Esophagus muscularis mucosa (tissue), 4 donors: ENCODE measurements around the gene PIGU. TPM values are rescaled to one million over a fixed set of nuclear protein-coding genes. Genes with fewer than 3 reads are reported as not detected.
A peak's percentile ranks its signal among the peaks of the same experiment; 100 is the strongest.

Experiments used
- DNase-seq: peaks from one replicate; pipeline ENCODE4 v3.0.0-alpha.2; 2017; ENCODE audit errors: extremely low spot score
- H3K27ac ChIP-seq, 4 donors: fragments of 200-600 bp; sonication (generic); replicated peaks in 1 of 4; 1 replicate in 3 of 4; 2 replicates in 1 of 4; pipeline ENCODE4 v1.5.1; 2016 to 2019; ENCODE audit warnings: mild to moderate bottlenecking in 1 of 4
- H3K27me3 ChIP-seq, 4 donors: fragments of 200-600 bp; sonication (generic); one replicate each; pipeline versions ENCODE4 v1.5.1 to v1.6.0; 2016 to 2019
- H3K36me3 ChIP-seq, 4 donors: fragments of 200-600 bp; sonication (generic); one replicate each; pipeline ENCODE4 v1.5.1; 2016 to 2019
- H3K4me1 ChIP-seq, 4 donors: fragments of 200-600 bp; sonication (generic); one replicate each; pipeline ENCODE4 v1.5.1; 2016 to 2019
- H3K4me3 ChIP-seq, 4 donors: fragments of 200-600 bp; sonication (generic); 1 replicate in 2 of 4; 2 replicates in 2 of 4; pipeline ENCODE4 v1.5.1; 2016 to 2019; ENCODE audit warnings: mild to moderate bottlenecking in 4 of 4, moderate library complexity in 1 of 4
- H3K9me3 ChIP-seq, 4 donors: fragments of 200-600 bp; sonication (generic); 1 replicate in 3 of 4; 2 replicates in 1 of 4; pipeline ENCODE4 v1.5.1; 2016 to 2019
- EP300 ChIP-seq: sonication (generic); formaldehyde crosslinking; IDR thresholded peaks from one replicate; pipeline ENCODE4 v1.6.1; 2017; ENCODE audit warnings: antibody characterized with exemption
- POLR2A ChIP-seq: fragments of 450-650 bp; IDR thresholded peaks from one replicate; pipeline ENCODE4 v1.6.1; 2017; ENCODE audit warnings: antibody characterized with exemption, moderate library complexity, mild to moderate bottlenecking, low read depth
- POLR2AphosphoS5 ChIP-seq, 2 donors: sonication (generic); formaldehyde crosslinking; IDR thresholded peaks; one replicate each; pipeline ENCODE4 v1.6.1; 2017; ENCODE audit warnings: antibody characterized with exemption in 2 of 2
- WGBS: methylation state at CpG from one replicate; pipeline ENCODE4 v1.1.5; 2018; 5-methylcytosine and 5-hydroxymethylcytosine counted together
- intact Hi-C: fragments of 100-400 bp; cut with DNase I; formaldehyde crosslinking; loops from one replicate; pipeline ENCODE4 v1.15.1; 2023
- total RNA-seq, 4 donors: library from RNA; depleted of rRNA; stranded (reverse); fragments of >200 nt; gene quantifications; one replicate each; pipeline versions ENCODE4 v1.1.0 to v1.2.1, GENCODE V29; 2016
- TF ChIP-seq, protein P1 (sequence below), 3 experiments: fragments of 200-600 bp in 2 of 3; fragments of 450-650 bp in 1 of 3; sonication (generic) in 2 of 3; IDR thresholded peaks; one replicate each; pipeline ENCODE4 v1.5.1; 2017 to 2019; ENCODE audit warnings: antibody characterized with exemption in 3 of 3, mild to moderate bottlenecking in 2 of 3, moderate library complexity in 1 of 3

The PIGU gene
- total RNA-seq, 4 donors from 2014 or later = 9.1 to 10.8 (median 9.5) TPM

DNA sequence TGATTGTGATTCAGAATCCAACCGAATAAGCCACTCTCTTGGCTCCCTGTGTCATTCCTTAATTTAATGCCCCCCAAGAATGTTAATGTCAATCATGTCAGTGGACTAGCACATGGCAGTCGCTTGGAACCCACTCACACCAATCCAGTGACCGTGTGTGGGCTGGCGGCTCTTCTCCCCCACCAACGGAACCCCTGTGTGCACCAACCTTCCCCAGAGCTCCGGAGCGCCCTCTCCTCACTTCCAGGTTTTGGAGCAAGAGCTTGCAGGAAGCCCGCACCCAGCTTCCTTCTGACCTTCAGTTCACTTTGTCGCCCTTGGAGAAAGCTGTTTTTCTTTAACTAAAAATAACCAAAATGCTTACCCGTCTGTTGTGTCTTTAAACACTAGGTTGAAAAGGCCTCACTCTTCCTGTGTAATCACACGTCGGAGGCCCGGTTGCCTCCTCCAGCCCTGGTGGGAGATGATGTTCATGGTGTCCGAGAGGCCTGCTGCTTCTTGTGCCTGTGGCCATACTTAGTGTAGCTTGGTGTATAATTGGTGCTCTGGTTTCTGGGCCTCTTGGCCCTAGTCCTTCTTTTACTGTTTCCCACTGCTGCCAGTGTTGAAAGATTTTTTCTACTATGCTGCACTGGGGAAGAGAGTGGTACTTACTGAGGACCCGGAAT lies 136.2 kb downstream of the PIGU start:
- H3K9me3 ChIP-seq = no peaks in the 10 kb centered on the region
- no peak overlapping the region for H3K27ac ChIP-seq
- no peak for DNase-seq
- H3K4me1 ChIP-seq = peaks cover 0 to 16% (median 9%) of the 10 kb centered on the region in 4 donors
- WGBS = 80% methylated on average over 15 of the region's 15 CpGs
- H3K4me3 ChIP-seq = no peak overlapping the region
- peaks cover 41 to 74% (median 63%) of the 10 kb centered on the region in 4 donors for H3K36me3 ChIP-seq
- intact Hi-C loops = no loop called here
- TF ChIP-seq EP300 = no peak
- TF ChIP-seq, protein P1, sequence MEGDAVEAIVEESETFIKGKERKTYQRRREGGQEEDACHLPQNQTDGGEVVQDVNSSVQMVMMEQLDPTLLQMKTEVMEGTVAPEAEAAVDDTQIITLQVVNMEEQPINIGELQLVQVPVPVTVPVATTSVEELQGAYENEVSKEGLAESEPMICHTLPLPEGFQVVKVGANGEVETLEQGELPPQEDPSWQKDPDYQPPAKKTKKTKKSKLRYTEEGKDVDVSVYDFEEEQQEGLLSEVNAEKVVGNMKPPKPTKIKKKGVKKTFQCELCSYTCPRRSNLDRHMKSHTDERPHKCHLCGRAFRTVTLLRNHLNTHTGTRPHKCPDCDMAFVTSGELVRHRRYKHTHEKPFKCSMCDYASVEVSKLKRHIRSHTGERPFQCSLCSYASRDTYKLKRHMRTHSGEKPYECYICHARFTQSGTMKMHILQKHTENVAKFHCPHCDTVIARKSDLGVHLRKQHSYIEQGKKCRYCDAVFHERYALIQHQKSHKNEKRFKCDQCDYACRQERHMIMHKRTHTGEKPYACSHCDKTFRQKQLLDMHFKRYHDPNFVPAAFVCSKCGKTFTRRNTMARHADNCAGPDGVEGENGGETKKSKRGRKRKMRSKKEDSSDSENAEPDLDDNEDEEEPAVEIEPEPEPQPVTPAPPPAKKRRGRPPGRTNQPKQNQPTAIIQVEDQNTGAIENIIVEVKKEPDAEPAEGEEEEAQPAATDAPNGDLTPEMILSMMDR (IDR thresholded peaks at IDR 0.05) = no peak
- no peak for TF ChIP-seq POLR2AphosphoS5 (IDR thresholded peaks at IDR 0.05)
- no peak for TF ChIP-seq POLR2A
- no peaks in the 10 kb centered on the region for H3K27me3 ChIP-seq

DNA sequence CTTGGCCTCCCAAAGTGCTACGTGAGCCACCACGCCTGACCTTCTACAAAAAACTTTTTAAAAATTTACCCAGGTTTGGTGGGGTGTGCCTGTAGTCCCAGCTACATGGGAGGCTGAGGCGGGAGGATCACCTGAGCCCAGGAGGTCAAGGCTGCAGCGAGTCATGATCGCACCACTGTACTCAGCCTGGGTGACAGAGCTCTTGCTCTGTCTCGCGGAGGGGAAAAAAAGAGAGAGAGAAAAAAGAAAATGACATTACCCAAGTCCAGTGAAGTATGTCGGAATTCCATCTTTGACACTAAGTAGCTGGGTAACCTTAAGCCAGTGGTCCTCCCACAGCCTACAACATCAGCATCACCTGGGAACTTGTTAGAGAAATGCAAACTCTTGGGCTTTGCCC lies 137.1 kb downstream of the PIGU start:
- Histone ChIP-seq H3K36me3 (peaks cover 50 to 84% (median 72%) of the 10 kb centered on the region in 4 donors), H3K4me1 (peaks cover 0 to 15% (median 9%) of the 10 kb centered on the region in 4 donors), H3K27me3 (no peaks in the 10 kb centered on the region), H3K4me3 (no peak overlapping the region), H3K9me3 (no peaks in the 10 kb centered on the region), H3K27ac (no peak overlapping the region)
- 91% methylated on average over 8 of the region's 8 CpGs for WGBS
- intact Hi-C loops = no loop called here
- no peak for DNase-seq
- TF ChIP-seq POLR2A (no peak), EP300 (no peak)
- TF ChIP-seq, protein P1 (IDR thresholded peaks at IDR 0.05) = no peak

DNA sequence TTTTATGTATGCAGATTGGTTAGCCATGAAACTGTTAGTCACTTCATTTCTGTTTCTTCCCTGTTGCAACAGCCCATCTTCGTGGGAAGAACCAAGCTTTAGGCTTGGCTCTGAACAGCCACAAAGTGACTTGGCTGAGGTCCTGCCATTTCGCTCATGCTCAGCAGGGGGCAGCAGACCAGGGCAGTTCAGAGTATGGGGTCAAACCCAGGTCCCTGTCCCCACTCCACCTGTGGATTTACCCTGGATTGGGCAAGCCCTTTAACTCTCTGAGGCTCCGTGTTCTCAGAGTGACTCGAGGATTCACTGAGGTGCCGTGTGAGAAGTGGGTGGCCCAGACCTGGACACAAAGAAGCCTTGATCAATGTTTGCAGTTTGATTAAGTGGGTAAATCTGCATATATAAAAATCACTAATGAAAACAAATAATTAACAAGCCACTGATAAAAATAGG lies 138.2 kb downstream of the PIGU start:
- Histone ChIP-seq H3K36me3 (peaks cover 57 to 92% (median 83%) of the 10 kb centered on the region in 4 donors), H3K4me3 (no peak overlapping the region), H3K27ac (peak overlapping the region in 1 of 4 donors; percentile 14), H3K27me3 (no peaks in the 10 kb centered on the region), H3K4me1 (peaks cover 0 to 7% (median 4%) of the 10 kb centered on the region in 4 donors), H3K9me3 (no peaks in the 10 kb centered on the region)
- TF ChIP-seq POLR2A (no peak), EP300 (no peak), POLR2AphosphoS5 (IDR thresholded peaks at IDR 0.05) (peak; percentile 21 to 37)
- TF ChIP-seq, protein P1 (IDR thresholded peaks at IDR 0.05) = peak; percentile 61 to 81 (median 63)
- 54% methylated on average over 5 of the region's 5 CpGs for WGBS
- intact Hi-C loops = no loop called here
- DNase-seq = no peak

GRCh38 chr20:34537651-34538050 lies 139.2 kb downstream of the PIGU start:
- Histone ChIP-seq H3K4me3 (no peak overlapping the region), H3K36me3 (peaks cover 57 to 99% (median 92%) of the 10 kb centered on the region in 4 donors), H3K27ac (no peak overlapping the region), H3K27me3 (no peaks in the 10 kb centered on the region), H3K9me3 (no peaks in the 10 kb centered on the region), H3K4me1 (peaks cover 0 to 7% (median 4%) of the 10 kb centered on the region in 4 donors)
- intact Hi-C loops = no loop called here
- DNase-seq = no peak
- TF ChIP-seq, protein P1 (IDR thresholded peaks at IDR 0.05) = no peak
- TF ChIP-seq POLR2A (no peak), POLR2AphosphoS5 (IDR thresholded peaks at IDR 0.05) (no peak), EP300 (no peak)
- 79% methylated on average over 7 of the region's 8 CpGs for WGBS
